Measurements from ENCODE around the gene SKI.
"Not testable (repeated sequence)": the region's sequence is repeated elsewhere in the genome, so short reads cannot be mapped to it uniquely, and the experiment has no call there.

Gene SKI

DNA sequence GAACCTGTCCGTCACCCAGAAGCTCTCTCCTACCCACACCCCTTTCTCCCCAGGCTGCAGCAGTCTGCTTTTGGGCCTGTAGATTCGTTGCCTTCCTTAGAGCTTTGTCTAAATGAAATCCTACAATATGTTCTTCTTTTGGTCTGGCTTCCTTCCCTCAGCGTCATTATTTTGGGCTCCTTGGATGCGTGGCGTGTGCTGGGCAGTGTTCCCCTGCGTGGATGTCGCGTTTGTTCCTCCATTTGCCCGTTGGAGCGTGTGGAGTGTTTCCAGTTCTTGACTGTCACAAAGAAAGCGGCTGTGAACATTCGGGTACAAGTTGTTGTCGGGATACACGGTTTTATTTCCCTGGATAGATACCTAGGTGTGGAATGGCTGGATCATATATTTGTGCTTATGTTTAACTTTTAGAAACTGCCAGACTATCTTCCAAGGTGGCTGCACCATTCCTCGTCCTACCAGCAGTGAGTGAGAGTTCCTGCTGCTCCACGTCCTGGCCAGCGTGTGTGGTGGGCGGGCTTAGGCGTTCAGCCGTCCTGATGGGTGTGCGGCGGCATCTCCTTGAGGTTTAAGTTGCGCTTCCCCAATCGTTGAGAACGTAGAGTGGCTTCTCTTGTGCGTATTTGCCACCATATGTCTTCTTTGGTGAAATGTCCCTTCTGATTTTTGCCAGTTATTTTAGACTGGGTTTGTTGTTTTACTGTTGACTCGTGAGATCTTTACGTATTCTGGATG lies 31.7 kb downstream of the SKI start:
- no peak for DNase-seq (ENCODE audit: low read depth in 2 of 2)

DNA sequence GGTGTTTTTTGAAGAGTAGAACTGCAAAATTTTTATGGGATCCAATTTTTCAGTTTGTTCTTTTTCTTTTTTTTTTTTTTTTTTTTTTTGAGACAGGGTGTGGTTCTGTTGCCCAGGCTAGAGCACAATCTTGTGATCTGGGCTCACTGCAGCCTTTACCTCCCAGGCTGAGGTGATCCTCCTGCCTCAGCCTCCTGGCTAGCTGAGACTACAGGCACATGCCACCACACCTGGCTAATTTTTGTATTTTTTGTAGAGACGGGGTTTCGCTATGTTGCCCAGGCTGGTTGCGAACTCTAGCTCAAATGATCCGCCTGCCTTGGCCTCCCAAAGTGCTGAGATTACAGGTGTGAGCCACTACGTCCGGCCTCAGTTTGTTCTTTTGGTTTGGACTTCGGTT lies 32.4 kb downstream of the SKI start:
- not testable (repeated sequence) for DNase-seq (ENCODE audit: low read depth in 2 of 2)

DNA sequence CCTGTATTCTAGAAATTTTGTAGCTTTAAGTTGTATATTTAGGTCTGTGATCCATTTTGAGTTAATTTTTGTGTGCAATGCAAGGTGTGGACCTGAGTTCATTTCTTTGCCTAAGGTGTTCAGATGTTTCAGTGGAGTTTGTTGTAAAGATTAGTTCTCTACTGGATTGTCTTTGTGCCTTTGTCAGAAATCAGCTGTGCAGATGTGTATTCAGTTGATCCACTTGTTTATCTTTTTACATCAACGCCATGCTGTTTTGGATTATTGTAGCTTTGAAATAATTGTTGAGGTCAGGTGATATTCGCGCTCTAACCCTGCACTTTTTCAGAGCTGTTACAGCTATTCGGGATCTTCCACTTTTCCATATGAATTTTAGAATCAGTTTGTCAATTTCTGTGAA lies 32.8 kb downstream of the SKI start:
- no peak for DNase-seq (ENCODE audit: low read depth in 2 of 2)

DNA sequence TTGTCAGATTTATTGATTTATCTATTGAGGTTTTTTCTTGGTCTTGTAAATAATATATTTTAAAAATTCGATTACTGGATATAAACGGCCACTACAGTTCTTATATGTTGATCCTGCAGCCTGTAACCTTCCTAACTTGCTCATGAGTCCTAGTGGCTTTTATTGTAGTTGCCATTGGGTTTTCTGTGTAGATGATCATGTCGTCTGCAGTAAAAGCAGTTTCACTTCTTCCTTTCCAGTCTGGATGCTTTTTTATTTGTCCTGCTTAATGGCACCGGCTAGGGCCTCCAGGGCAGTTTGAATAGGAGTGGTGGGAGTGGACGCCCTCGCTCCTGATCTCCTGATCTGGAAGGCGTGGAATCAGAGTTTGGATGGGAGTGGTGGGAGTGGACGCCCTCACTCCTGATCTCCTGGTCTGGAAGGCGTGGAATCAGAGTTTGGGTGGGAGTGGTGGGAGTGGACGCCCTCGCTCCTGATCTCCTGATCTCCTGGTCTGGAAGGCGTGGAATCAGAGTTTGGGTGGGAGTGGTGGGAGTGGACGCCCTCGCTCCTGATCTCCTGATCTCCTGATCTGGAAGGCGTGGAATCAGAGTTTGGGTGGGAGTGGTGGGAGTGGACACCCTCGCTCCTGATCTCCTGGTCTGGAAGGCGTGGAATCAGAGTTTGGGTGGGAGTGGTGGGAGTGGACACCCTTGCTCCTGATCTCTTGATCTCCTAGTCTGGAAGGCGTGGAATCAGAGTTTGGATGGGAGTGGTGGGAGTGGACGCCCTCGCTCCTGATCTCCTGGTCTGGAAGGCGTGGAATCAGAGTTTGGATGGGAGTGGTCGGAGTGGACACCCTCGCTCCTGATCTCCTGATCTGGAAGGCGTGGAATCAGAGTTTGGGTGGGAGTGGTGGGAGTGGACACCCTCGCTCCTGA lies 33.6 kb downstream of the SKI start:
- not testable (repeated sequence) for DNase-seq (ENCODE audit: low read depth in 2 of 2)

DNA sequence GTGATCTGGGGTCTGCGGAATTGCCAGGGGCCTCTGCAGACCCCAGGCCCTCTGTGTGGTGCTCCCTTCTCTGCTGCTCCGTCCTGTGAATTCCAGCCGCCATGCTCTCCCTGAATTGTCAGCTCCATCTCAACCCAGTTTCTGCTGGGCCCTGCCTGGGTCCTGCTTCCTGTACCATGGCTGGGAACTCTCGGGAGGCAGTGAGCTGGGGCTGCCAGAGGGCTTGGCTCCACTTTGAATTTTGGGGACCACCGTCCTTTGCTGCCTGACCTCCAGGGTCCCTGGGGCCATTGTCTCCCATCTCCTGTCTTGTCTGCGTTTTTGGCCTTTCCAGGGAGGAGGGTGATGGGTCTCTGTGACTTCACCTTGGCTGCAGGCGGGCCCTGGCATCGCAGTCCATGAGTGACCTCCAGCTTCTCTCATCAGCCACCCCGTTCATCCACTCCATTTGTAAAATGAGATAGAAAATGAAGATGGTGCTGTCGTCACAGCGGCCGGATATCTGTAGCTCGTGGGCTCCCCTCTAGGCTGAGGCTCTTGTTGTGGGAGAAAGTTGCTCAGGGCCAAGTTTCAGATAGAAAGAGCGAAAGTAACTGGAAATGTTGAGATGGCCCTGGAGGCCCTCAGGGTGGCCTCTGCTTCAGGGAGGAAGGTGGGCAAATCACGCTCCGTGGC lies 38.3 kb downstream of the SKI start:
- DNase-seq (ENCODE audit: low read depth in 2 of 2): no peak

DNA sequence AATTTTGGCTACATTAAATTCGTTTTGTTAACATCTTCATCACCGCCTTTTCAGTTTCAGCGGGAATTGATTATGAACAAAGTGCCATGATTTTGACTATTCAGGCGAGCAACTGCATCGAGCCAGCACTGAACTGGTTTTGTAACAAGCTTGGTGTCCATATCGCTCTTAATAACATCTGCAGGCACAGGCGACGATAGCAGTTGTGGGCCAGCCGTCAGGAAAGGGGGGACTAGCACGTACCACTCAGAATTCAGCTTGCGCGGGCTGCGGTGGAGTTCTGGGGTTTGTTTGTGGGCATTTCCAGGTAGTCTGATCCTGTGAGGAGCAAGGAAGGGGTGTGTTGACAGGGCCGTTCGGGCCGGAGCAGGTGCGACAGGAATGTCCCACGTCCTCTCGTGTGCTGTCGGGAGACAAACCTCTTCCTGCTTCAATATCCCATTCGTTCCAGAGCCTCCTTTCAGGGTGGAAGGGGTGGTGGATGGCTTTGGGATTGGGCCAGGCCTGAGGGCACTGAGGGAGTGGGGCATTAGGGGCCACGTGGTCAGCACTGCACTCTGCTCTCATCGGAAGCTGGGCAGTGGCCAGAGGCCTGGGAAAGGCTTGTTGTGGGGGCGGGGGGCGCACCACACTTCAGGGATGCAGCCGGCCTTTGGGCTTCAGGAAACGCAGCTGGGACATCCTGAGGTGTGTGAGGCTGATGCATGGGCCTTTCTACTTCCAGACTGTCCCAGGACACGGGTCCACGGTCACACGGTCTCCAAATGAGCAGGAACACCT lies 39.1 kb downstream of the SKI start:
- no peak for DNase-seq (ENCODE audit: low read depth in 2 of 2)

DNA sequence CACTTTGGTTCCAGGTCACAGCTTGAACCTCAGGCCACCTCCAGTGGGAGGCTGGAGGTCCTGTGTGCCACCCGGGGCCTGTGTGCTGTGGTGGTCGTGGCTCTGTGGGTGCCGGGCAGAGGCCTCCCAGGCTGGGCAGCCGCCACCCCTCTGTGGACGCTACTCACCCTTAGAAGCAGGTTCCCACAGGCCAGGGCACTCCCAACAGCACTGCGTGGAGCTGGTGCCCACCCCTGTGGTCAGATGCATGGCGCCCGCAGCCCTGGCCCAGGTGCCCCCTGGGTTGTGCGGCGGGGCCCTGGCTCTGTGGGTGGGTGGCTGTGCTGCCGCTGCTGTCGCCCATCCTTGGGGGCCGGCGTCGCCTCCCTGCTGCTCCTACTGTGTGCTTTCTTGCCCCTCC lies 39.7 kb downstream of the SKI start:
- no peak for DNase-seq (ENCODE audit: low read depth in 2 of 2)

DNA sequence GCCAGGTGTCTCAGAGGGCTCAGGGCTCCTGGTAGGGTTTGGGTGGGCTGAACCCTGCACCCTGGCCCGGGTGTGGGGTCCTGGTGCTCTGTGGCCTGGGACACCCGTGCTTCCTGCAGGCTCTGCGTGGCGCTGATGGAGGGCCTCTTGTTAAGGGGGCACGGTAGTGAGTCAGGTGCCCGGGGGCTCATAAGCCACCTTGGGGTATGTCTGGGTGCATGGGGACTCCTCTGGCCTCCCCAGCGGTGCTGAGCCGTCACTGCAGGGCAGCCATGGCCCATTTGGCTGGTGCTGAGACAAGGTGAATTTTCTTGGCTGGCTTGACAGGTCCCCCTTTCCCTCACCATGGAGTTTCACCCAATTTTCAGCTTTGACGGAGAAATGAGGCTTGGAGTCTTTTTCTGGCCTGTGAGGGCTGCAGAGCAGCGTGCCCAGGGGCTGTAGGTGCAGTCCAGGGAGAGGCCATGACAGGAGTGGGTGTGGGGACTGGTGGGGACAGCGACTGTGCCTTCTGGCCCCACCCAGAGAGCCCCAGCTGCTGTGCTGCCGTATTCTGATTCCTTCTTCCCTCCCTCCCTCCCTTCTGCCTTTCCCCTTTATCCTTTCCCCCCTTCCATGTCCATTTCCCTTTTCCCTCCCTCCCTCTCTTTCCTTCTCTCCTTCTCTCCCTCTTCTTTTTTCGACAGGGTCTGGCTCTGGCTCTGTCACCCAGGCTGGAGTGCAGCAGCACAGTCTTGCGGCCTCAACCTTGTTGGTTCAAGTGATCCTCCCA lies 40.4 kb downstream of the SKI start:
- DNase-seq (ENCODE audit: low read depth in 2 of 2): no peak

DNA sequence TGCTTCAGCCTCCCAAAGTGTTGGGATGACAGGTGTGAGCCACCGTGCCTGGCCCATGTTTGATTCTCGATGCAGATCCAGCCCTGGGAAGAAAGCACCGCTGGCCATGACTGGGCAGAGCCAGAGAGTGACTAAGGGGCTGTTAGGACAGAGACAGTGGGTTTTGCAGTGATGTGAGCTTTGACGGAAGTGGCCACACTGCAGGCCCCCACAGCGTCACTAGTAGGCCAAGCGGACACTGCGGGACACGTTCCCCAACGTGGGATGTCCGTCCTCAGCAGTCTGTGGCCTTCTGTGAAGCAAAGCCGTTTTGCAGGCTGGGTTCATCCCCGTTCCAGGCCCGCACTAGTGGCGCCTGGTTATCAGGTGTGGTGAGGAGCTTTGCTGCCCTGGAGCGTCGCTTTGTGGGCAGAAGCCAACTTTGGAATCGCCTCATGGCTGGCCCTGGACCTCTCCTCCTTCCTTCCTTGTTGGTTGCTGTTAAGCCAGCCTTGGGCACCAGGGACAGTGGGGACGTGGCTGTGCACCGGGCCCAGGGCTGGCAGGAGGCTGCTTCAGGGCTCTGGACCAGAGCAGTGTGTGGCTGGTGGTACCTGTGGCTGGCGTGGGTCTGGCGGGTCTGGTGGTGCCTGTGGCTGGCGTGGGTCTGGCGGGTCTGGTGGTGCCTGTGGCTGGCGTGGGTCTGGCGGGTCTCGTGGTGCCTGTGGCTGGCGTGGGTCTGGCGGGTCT lies 41.2 kb downstream of the SKI start:
- DNase-seq (ENCODE audit: low read depth in 2 of 2): no peak

DNA sequence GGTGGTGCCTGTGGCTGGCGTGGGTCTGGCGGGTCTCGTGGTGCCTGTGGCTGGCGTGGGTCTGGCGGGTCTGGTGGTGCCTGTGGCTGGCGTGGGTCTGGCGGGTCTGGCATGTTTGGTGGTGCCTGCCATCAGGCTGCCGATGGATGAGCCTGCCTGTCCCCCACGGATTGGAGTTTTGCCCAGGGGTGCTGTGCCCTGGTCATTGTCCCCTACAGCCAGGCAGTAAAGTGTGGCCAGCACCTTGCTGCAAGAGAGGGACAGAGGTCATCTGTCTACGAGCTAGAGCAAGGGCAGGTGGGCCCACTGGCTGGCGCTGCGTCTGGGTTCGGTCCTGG lies 41.8 kb downstream of the SKI start:
- DNase-seq (ENCODE audit: low read depth in 2 of 2): no peak

DNA sequence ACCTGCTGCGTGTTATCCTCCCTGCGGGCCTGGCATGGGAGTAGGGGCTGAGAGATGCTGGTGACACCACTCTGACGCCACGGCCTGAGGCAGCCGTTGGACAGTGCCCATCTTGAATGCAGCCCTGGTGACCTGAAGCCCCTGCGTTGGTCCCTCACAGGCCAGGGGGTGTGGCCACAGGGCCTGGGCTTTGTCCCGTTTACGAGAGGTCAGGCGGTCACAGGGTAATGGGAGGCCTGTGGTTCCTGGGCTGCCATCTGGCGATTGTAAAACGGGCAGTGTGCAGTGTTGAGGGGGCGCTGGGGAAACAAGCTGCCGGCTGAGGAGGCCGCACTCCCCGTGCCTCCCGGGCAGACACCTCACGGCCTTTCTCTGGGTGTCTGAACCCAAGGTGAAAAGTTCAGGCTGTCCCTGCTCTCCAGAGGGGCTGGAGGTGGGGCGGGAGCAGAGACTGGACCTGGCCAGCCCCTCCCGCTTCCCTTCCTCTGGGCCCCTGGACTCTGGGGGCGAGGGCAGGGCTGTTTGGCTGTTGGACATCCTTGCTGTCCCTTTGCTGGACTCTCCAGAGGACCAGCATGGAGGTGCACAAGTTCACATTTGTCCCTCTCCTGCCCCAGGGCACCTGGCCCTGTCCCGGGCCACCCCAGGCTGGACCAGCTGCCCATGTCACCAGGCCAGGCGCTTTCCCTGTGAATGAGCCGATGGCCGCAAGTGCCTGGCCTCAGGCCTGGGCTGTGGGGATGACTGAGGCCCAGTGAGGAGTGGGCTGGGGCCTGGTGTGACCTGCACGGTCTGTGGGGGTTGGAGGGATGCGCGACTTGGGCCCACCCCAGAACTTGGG lies 42.4 kb downstream of the SKI start:
- DNase-seq (ENCODE audit: low read depth in 2 of 2): no peak

DNA sequence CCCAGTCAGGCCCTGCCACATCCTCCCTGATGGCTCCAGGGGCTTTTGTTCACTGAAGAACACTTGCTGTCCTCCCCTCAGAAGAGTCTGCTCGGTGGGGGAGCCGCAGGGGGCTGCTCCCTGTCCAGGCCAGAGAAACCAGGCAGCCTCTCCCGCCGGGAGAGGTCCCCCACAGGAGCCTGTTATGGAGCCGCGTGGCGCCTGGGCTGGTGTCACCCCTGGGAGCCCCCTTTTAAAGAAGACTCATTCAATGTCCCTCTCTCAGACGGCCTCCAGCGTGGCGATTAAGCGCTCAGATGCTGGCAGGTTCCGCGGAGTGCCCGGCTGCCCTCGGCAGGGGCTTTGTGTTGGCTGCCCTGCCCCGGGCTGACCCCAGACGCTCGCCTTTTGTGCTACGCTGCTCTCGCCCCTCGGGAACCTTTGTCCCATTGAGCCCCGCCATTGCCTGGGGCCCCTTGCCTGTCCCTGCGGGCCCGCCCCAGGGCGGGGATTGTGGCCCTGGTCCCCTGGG lies 43.1 kb downstream of the SKI start:
- no peak for DNase-seq (ENCODE audit: low read depth in 2 of 2)

DNA sequence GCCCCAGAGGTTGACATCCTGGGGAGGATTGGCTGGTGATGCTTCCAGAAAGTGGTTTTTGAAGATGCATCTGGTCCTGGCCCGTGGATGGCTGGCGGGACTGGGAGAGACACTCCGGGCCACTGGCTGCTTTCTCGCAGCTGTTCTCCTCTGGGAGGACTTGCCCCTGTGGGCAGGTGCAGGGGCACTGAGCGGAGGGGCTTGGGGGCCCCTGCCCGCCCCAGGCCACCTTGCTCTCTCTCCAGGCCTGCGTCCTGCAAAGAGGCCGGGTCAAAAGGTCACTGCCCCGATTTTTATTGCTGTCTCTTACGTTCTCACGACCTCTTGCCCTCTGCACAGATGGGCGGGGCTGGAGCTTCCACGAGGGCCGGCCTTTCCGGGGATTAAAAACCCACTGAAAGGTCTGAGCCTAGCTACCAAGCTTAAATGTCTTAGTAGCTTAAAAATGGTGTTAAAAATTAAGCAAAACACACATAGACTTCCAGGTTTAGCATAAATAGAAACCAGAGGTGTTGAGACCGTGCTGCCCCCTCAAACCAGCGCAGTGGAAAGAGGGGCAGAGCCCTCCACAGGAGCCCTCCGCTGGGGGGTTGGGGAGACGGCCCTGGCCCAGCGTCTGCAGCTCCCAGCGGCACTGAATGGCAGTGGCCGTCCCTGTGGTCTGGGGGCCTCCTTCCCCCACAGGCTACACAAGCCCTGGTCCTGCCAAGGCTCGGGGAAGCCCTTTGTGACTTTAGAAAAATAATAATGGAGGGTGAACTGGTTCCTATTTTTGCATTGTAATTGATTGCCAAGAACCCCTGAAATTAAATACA lies 43.9 kb downstream of the SKI start:
- DNase-seq (ENCODE audit: low read depth in 2 of 2): no peak

DNA sequence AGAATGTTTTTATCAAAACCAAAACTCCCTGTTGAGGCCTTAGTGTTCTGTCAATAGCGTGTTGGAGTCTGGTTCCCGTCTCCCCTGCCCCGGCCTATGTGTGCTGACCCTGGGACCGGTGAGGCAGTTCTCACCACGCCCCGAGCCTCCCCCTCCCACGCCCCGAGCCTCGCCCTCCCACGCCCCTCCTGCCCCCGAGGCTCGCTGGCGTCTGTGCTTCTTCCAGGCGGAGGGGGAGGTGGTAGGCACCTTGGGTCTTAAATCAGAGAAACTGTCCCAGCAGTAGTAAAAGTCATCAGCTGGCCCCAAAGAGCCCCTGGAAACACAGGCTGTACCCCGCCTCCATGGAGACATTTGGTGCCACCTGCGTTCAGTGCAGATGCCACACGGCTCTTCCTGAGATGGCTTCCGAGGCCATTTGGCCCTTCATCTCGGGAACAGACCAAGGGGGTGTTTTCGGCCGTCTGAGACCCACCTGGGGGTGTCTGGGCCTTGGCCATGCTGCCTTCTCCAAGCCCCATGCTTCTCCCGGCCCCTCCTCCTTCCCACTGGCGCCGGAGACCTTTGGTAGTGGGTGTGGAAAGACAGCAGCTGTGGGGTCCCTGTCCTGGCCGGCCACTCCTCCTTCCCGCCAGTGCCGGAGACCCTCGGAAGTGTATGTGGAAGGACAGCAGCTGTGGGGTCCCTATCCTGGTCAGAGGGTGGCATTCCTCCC lies 44.7 kb downstream of the SKI start:
- DNase-seq (ENCODE audit: low read depth in 2 of 2): no peak

DNA sequence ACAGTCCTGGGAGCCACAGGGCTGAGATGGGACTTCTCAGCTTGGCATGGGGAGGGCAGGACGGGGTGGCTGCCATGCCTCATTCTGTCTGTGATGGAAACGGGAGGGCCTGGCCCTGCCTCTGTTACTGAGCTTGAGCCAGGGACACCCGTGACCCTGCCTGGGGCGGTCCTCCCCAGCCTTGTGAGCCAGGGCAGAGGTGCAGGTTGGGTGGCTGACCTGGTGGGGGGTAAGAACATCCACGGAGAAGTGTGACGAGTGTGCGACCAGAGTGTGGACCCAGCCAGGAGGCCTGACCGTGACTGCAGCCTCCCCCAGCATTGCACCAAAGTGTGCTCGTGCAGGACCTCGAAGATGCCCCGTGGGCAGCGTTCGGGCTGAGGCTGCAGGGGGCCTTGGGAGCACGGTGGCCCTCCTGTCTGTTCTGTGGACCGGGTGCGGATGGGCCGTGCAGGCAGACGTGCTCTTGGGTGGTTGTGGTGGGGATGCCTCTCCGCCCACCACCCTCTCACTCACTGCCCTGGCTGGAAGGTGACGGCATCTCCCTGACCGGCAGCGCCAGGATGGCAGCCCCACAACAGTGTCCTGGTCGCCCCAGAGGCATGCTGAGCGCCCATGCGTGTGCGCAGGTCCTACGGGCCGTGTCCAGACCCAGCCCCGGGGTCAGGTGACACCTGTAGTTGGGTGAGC lies 45.4 kb downstream of the SKI start:
- DNase-seq (ENCODE audit: low read depth in 2 of 2): no peak

DNA sequence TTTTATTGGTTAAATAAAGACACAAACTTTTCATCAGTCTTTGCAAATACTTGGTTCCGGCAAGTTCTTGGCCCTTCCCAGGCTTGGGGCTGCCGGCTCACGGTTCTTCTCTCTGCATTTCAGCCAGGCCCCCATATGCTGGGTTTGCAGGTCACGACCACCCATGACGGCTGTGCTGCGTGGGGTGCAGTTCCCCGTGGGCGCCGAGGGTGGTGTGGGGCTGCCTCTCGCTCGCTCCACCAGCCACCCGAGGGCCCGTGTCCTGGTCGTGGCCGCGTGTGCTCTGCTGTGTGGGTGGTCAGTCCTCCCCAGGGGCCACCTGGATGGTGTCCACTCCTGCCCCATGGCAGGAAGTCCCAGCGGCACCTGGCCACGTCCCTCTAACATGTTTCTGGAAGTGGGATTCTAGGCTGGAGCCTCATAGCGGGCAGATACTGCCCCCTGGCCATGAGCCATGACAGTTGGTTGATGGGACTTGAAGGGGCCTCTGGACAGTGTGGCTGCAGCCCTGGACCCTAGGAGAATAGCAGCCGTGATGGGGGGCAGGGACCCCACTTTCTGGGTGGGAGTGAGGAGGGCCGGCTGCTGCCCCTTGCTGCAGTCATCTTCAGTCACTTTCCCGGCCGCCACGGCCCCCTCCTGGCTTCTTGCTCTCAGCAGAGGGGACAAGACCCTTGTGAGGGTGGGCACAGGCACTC lies 46.3 kb downstream of the SKI start:
- DNase-seq (ENCODE audit: low read depth in 2 of 2): no peak
